GM12801 (cell line): Measurements from ENCODE around the gene TBK1.

Experiments
- CTCF ChIP-seq: IDR thresholded peaks from one replicate; pipeline ENCODE4 v1.5.1; 2011; ENCODE audit warnings: control low read depth; ENCODE audit not compliant: insufficient read length; ENCODE audit errors: extremely low read depth

Gene TBK1

GRCh38 chr12:64412459-64412858 lies 39.5 kb upstream of the TBK1 start:
- no peak for TF ChIP-seq CTCF

GRCh38 chr12:64413884-64414283 lies 38.0 kb upstream of the TBK1 start:
- no peak for TF ChIP-seq CTCF

- TF ChIP-seq CTCF = no peak
These were observed 33.7 kb upstream of the TBK1 start for GRCh38 chr12:64418209-64418608.

GRCh38 chr12:64419696-64420095 lies 32.2 kb upstream of the TBK1 start:
- TF ChIP-seq CTCF = no peak

GRCh38 chr12:64427988-64428387 lies 23.9 kb upstream of the TBK1 start:
- TF ChIP-seq CTCF = no peak

- no peak for TF ChIP-seq CTCF
These were observed 23.0 kb upstream of the TBK1 start for GRCh38 chr12:64428956-64429355.

GRCh38 chr12:64430886-64431285 lies 21.0 kb upstream of the TBK1 start:
- no peak for TF ChIP-seq CTCF

GRCh38 chr12:64431791-64432190 lies 20.1 kb upstream of the TBK1 start:
- TF ChIP-seq CTCF = no peak
